Measurements from ENCODE around the gene ACVR1C.
"Not testable (repeated sequence)": the region's sequence is repeated elsewhere in the genome, so short reads cannot be mapped to it uniquely, and the experiment has no call there.

The ACVR1C gene

DNA sequence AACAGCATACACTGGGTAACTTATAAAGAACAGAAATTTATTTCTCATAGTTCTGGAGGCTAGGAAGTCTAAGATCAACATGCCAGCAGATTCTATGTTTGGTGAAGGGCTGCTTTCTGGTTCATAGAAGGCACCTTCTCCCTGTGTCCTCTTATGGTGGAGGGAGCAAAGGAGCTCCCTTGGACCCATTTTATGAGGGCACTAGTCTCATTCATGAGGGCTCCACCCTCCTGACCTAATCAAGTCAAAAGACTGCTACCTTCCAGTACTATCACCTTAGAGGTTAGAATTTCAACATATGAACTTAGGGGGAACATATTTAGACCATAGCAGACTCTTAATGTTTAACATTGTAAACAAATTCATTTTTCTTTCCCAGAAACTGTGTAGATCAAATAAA is 54.5 kb downstream of the ACVR1C start:
- no peak for DNase-seq (ENCODE audit: low spot score)

DNA sequence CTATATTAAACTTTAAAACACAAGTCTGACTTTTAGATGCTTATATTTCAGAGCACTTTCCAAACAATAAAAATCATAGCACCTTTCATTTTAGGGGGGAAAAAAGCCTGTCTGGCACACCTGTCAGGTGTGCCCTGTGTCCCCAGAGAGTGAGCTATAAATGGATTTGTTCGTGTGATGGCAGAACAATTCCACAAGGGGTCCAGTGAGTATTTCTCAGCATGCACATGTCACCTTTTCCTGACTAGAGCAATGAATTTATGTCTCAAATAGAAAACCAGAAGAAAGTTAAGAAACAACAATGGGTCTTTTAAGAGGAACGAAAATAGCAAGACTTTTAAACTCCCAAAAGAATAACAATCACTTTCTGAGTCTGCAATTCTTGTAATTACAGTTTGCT is 55.9 kb downstream of the ACVR1C start:
- no peak for DNase-seq (ENCODE audit: low spot score)

DNA sequence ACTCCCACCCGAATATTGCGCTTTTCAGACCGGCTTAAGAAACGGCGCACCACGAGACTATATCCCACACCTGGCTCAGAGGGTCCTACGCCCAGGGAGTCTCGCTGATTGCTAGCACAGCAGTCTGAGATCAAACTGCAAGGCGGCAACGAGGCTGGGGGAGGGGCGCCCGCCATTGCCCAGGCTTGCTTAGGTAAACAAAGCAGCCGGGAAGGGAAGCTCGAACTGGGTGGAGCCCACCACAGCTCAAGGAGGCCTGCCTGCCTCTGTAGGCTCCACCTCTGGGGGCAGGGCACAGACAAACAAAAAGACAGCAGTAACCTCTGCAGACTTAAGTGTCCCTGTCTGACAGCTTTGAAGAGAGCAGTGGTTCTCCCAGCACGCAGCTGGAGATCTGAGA is 62.0 kb downstream of the ACVR1C start:
- DNase-seq (ENCODE audit: low spot score): not testable (repeated sequence)

DNA sequence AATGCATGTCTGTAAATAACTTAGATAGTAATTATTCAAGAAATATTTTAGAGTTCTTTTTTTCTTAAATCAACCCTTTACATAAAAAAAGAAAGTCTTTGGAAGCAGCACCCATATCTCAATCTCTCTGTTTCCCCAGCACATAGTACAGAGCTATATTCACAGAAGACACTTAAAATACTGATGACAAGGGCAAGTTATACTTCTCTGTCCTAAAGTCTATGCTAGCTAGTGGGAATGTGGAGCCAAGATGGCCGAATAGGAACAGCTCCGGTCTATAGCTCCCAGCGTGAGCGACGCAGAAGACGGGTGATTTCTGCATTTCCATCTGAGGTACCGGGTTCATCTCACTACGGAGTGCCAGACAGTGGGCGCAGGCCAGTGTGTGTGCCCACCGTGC is 62.6 kb downstream of the ACVR1C start:
- DNase-seq (ENCODE audit: low spot score): not testable (repeated sequence)

DNA sequence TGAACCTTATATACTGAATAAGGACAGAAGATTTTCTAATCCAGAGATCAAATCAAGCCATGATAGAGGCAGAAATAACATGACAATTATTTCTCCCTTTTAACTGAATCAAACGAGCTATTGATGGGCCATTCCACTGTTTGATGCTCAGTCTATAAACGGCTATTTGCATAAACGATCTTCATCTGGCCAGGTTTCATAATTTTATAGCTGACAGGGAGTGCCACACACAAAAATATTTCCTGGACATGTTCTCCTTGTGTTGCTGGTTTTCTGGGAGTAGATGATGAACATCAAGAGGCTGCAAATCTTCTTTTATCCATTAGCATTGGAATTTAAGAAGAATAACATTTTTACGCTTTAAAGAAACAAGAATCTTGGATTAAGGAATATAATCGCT is 63.1 kb downstream of the ACVR1C start:
- no peak for DNase-seq (ENCODE audit: low spot score)

DNA sequence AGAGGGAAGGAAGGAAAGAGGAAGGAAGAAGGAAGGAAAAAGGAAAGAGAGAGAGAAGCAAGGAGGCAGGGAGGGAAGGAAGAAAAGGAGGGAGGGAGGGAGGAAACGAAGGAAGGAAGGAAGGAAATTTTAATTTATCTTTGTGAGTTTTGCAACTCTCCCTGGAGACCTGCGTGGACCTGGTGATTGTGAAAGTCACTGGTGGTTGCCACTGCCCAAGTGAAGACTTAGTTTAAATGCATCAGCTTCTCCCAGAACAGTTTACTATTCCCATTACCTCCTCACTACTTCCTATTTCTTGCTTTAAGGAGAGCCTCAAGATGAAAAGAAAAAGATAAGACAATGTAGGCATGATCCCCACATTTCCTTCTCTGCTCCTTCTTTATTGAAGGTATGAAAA is 68.8 kb downstream of the ACVR1C start:
- DNase-seq (ENCODE audit: low spot score): no peak

DNA sequence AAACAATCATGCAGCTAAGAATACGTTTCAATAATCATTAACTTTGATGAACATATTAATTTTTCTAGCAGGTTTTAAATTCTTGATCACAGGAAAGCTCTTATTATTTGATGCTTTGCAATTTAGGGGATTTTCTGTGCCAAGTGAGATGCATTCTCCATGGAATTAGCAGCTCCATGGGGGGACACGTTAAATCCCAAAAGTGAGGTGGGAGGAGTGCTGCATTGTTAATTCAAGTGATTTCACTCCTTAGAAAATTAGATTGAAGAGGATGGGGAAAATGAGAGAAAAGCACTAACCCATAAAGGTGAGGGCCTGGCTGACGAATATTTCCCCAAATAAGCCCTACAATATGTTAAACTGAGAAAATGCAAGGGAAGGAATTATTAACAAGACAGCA is 69.2 kb downstream of the ACVR1C start:
- no peak for DNase-seq (ENCODE audit: low spot score)

DNA sequence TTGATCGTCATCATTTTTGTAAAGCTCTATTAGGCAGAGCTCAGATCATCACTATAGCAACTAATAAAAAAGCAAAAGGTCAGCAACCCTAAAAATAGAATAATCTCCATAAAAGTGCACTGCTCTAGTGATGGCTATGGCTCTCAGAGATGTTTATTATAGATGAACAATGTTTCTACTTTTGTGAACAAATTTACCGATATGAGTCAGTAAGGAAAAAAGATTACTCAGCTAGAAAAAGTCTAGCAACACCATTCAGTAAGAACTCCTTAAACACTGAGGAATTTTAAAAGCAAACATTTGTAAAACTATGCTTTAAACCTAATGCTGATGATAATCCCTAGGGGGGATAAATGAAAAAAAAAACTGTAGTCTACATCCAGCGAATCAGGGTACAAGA is 69.6 kb downstream of the ACVR1C start:
- no peak for DNase-seq (ENCODE audit: low spot score)

DNA sequence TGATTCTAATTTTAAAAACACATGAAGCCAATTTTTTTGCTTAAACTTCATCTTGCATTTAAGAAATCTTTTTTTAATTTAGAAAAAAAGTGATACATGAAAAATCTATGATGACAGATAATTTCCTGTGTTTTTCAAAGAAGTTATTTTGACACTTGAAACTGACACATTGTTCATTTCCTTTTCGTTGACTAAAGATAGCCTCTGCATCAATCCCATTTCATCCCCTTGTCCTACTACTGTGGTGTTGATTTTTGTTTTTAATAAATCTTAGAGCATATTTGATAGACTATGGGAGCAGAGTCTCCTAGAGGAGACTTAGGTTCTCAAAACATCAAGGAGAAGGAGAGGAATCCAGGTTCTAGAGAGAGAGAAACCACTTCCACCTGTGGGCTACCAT is 70.9 kb downstream of the ACVR1C start:
- no peak for DNase-seq (ENCODE audit: low spot score)

DNA sequence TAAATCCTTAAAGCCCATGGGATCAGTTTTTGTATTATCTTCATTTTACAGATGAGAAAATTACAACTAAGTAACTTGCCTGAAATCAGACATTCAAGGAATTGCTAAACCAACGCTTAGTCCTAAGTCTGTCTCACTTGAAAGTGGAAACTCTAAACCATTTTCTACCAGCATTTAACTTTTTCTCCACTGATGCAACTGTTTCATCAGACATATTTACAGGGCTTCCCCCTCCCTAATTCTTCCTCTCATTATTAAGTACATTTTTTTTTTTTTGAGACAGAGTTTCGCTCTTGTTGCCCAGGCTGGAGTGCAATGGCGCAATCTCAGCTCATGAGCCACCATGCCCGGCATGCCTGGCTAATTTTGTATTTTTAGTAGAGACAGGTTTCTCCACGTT is 88.6 kb downstream of the ACVR1C start:
- no peak for DNase-seq (ENCODE audit: low spot score)

DNA sequence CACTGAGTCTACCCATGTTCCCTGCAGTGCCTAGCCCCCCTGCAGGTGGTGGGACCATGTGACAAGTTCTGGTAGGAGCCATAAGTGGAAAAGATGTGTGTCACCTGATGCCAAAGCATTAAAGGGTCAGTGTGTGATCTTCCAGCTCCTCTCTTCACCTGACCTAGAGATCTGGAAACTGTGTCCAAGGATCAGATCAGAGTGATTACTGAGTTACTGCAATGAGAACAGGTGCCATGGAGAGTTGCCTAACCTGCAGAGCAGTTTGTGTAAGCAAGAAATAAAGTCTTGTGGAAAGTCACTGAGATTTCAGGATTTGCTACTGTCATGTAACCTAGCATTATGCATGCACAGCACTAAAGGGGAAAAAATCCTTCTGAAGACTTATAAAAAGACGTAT is 90.6 kb downstream of the ACVR1C start:
- no peak for DNase-seq (ENCODE audit: low spot score)

DNA sequence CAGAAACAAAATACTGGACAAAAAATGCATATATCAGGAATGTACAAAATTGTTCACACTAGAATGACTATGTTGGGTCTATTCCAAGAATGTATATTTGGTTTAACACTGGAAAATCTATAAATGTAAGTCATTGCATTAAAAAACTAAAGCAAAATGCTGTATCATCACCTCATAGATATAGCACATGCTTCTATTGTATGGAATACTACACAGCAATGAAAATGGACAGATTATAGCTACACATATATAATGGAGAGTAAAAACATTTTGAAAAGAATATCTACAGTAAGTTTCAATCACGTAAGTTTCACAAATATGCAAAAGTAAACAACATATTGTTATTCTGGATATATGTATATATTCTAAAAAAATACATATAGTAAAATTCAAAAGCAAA is 91.8 kb downstream of the ACVR1C start:
- no peak for DNase-seq (ENCODE audit: low spot score)

DNA sequence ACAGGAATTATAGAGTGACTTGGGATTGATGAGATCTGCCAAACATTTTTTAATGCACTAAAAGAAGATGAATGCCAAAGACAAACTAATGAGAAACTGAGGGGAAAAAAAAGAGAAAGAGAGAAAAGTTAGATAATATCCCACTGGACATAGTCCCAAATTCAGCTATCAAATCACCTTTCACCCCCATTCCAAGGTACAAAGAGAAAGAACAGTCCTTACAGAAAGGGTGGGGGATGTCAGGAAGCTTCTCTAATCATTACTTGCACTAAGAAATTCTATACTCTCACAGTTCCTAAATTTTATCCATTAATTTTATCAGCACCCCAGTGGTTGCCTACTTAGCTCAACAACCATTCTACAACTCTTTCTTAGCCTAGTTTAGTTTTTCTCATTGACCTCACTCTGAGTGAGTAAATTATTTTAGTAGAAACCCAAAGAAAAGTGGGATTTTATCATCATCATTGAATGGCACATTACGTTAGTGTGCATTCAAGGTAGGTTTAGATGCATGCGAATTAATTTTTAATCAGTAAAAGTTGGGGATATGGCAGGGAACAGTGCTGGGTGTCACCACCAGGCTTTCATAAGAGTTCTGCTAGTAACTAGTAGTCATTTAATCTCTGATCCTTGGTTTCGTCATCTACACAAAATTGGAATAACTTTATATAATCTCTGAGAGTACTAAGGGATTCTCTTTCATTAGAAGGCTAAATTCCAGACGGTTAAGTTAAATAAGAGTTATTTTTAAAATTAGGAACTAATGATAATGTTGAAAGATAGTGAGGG is 99.5 kb downstream of the ACVR1C start:
- DNase-seq (ENCODE audit: low spot score): no peak

DNA sequence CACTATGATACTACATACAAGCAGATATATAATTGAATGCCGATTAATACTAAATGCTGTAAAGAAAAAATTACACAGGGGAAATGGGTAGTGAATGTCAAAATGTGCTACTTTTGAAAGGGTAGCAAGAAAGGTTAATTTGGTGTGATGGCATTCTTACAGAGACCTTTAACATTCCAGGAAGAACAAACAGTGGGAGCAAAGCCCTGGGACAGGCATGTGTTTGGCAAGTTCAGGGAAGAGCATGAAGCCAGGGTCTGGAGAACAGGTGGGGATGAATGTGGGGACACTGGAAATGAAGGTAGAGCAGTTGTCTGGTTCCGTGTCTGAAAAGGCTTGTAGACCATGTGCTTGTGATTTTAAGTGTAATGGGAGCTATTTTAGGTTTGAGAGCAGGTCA is 102.6 kb downstream of the ACVR1C start:
- no peak for DNase-seq (ENCODE audit: low spot score)

DNA sequence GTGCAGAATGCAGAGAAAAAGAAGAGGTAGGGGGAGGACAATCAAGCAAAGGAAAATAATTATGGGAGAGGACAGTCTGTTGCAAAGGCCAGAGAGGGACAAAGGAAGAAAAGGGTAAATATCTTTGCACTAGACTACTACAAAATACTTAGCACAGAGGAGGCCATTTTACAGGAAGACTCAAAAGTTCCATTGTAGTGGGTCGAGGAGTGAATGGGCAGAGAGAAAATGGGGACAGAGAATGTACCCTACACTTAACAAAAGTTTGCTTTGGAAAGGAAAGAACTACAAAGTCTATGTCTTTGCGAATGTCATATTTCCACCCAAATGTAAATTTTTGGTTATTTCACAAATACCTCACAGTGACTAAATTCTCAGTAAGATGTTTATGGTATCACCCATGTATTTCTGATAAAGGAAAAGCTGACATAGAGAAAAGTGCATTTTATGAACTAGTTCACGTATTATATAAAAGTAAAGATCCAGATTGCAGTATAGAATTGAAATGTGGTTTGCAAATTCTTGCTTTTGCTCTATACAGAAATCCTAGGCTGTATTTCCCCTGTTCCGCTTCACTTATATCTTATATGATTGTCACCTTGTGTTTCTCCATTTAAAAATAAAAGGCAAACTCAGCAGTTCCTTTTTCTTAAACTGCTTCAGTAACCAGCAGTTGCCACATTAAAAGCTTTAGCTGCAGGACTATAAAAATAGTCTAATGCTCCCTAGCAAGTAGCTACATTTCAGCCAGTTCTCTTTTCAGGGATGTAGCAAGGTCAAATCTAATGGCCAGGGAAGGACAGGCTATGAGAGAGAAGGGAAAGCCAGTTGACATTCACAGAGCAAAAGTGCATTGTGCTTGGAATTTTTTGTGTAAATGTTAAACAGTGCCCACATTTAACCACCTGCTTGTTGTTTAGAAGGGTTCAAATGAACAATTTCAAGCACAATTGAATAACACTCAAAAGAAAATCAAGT is 105.1 kb downstream of the ACVR1C start:
- DNase-seq (ENCODE audit: low spot score): no peak

DNA sequence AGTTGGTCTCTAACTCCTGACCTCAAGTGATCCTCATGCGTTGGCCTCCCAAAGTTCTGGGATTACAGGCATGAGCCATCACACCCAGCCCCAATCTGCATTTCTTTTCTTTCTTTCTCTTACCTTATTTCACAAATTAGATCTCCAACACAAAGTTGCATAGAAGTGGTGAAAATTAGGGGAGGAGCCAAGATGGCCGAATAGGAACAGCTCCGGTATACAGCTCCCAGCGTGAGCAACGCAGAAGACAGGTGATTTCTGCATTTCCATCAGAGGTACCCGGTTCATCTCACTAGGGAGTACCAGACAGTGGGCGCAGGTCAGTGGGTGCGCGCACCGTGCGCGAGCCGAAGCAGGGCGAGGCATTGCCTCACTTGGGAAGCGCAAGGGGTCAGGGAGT is 113.7 kb downstream of the ACVR1C start:
- not testable (repeated sequence) for DNase-seq (ENCODE audit: low spot score)

DNA sequence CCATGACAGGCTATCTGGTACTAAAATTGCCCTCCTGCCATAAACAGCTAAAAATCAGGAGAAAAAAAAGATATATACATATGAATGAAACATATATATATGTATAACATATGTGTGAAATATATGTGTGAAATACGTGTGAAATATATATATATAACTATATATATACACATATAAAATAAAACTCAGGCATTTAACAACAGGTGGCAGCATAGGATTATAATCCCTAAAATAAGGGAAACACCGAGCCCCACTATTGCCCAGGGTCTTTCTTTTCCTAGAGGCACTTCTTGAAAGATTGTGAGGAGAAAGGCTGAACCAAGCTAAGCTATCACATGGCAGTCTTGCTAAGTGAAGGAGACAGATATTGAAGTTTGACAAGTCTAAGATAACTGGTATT is 118.9 kb downstream of the ACVR1C start:
- no peak for DNase-seq (ENCODE audit: low spot score)

DNA sequence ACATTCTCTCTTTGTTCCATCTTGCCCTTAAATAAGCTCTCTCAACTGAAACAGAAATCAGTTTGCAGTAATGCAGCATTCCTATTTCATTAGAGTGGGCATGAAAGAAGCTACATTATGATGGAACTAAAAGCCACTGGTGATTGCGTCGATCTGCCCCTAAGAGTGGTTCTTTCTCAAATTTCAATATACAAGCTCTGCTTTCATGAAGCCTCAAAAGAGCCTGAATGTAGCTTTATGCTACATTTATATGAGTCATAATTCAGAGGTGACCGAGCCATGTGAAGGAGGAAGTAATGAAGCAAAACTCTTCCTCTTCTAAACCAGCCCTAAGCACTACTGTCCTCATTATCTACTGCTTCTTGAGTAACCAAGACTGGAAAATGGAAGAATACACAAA is 120.0 kb downstream of the ACVR1C start:
- no peak for DNase-seq (ENCODE audit: low spot score)

DNA sequence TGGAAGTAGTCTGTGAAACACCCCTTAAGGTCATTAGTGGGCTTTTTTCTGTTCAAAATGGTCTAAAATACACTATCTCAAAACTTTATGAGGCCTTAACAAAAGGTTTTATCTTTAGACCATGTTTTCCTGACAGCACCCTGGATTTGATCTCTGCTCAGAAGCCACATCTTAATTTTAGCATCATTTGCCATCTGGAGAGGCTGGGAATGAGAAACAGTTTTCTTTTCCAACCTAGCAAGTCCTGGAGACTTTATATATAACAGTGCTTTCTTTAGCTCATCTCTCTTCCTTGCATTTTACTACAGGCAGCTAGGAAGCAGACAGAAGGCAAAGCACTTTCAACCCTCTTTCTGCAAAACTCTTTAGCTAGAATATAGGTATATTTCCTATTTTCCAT is 122.1 kb downstream of the ACVR1C start:
- no peak for DNase-seq (ENCODE audit: low spot score)

DNA sequence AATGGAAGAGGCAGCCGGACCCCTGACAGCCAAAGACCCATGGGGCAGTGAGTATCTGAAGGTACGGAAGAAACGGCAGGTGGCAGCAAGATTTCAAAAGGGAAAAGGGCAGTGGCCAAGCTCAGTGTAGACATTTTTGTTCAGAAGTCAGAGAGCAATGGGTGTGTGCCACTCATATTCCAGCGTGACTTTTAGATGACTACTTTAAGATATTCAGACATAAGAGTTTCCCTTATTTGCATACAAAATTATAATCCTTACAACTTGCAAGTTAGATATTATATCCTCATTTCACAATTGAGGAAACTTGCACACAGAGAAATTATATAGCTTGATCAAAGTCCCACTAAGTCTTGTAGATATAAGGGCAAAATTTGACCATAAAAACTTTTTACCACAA is 124.0 kb downstream of the ACVR1C start:
- no peak for DNase-seq (ENCODE audit: low spot score)

DNA sequence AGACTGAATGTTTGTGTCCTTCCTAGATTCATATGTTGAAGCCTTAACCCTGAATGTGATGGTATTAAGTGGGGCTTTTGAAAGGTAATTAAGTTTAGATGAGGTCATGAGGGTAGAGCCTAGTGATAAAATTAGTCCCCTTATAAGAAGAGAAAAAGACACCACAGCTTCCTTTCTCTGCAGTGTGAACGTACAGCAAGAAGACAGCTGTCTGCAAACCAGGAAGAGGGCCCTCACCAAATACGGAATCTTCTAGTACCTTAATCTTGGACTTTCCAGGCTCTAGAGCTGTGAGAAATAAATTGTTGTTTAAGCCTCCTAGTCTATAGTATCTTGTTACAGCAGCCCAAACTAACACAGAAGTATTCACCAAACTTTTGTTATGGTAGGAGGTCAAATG is 127.6 kb downstream of the ACVR1C start:
- no peak for DNase-seq (ENCODE audit: low spot score)

DNA sequence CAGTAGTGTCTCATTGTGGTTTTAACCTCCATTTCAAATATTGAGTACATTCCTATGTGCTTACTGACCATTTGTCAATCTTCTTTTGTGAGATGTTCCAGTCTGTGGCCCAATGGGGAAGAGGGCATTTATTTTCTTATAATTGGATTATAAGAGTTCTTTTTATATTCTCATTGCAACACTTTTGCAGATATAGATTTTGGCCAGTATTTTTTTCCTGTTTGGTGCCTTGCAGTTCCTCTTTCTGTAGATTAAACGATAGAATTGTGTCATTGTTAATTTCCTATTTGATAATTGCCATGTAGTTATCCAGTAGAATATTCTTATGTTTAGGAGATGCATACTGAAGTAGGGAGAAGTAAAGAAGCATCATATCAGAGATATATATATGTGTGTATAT is 128.3 kb downstream of the ACVR1C start:
- no peak for DNase-seq (ENCODE audit: low spot score)

DNA sequence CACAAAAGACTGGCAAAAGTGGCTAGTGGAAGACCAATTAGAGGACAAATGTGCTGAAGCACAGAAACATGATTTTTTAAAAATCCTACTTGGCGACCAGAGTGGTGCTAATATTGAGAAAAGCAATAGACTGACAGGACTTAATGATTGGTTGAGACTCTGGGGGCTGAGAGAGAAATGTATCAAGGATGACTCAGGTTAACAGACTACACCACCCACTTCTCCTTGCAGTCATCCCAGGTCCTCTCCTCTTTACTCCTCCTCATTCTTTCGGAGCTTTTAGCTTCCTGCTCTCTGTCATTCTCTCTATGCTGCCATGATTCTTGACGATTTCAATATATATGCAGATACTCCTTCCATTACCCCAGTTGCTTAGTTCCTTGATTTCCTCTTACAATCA is 130.2 kb downstream of the ACVR1C start:
- DNase-seq (ENCODE audit: low spot score): no peak
